ENCODE measurements around the gene MTA3.

Gene MTA3

GRCh38 chr2:42787788-42788477, 219.5 kb downstream of the MTA3 start:
- Histone ChIP-seq H3K4me1 (ENCODE audit: insufficient read depth, low read length) (no peaks in the 10 kb centered on the region), H3K36me3 (ENCODE audit: insufficient read depth, low read length) (no peaks in the 10 kb centered on the region), H3K9me3 (ENCODE audit: control insufficient read depth, insufficient read depth, low read length) (no peaks in the 10 kb centered on the region), H3K9ac (ENCODE audit: low read depth, low read length) (no peak overlapping the region)

DNA sequence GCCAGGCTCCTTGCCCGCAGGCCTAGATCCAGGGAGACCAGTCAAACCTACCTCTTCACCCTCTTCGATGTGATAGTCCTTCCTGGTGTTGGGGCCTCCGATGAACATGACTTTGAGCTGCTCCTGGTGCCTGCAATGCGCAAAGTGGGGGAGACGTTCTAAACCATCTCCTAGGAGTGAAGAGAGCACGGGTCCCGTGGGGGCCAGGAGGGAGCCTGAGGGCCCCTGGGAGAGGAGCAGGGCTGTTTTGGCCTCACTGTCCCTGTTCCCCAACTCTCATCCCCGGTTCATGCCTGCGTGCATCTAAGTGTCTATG, 220.0 kb downstream of the MTA3 start:
- H3K4me1 ChIP-seq (ENCODE audit: insufficient read depth, low read length) = no peaks in the 10 kb centered on the region
- no peak overlapping the region for H3K9ac ChIP-seq (ENCODE audit: low read depth, low read length)
- H3K36me3 ChIP-seq (ENCODE audit: insufficient read depth, low read length) = no peaks in the 10 kb centered on the region
- H3K9me3 ChIP-seq (ENCODE audit: control insufficient read depth, insufficient read depth, low read length) = no peaks in the 10 kb centered on the region

DNA sequence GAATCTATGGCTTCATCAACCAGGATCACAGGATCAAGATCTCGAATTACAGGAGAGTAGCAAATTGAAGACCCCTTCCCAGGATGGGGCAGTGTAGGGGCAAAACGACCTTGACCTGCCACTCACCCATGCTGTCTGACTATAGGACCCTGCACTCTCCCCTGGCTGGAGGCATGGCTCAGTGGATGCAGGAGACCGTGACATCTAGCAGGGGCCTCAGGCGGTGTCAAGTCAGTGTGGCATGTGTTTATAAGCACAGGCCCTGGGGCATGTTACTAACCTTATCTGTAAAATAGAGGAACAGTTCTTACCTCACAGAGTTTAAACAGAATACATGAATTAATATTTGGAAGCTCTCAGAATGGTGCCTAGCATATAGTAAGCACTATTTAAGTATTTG, 220.4 kb downstream of the MTA3 start:
- H3K4me1 ChIP-seq (ENCODE audit: insufficient read depth, low read length) = peaks cover 4% of the 10 kb centered on the region
- H3K9ac ChIP-seq (ENCODE audit: low read depth, low read length) = no peak overlapping the region
- no peaks in the 10 kb centered on the region for H3K36me3 ChIP-seq (ENCODE audit: insufficient read depth, low read length)
- no peaks in the 10 kb centered on the region for H3K9me3 ChIP-seq (ENCODE audit: control insufficient read depth, insufficient read depth, low read length)

DNA sequence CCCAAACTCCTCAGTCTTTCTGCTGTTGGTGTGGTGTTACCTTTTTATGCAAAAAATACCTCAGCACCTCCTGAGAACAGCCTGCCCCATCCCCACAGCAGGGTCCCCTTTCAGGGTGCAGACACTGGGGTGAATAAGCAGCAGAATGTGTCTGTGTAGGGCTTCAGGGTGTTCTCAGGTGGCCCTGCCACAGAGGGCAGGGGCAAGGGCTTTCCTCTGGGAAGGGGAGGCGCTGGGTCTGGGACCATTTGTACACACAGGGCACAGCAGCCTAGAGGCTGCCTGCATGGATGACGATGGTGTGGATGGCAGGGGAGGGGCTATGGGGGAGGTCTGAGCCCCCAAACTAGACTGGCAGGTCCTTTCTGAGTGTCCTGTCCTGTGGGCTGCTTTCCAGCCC, 221.3 kb downstream of the MTA3 start:
- Histone ChIP-seq H3K9ac (ENCODE audit: low read depth, low read length) (no peak overlapping the region), H3K4me1 (ENCODE audit: insufficient read depth, low read length) (peaks cover 12% of the 10 kb centered on the region), H3K9me3 (ENCODE audit: control insufficient read depth, insufficient read depth, low read length) (no peaks in the 10 kb centered on the region), H3K36me3 (ENCODE audit: insufficient read depth, low read length) (no peaks in the 10 kb centered on the region)

GRCh38 chr2:42791606-42792005, 223.2 kb downstream of the MTA3 start:
- Histone ChIP-seq H3K9ac (ENCODE audit: low read depth, low read length) (peak overlapping the region; percentile 70), H3K4me1 (ENCODE audit: insufficient read depth, low read length) (peaks cover 17% of the 10 kb centered on the region), H3K36me3 (ENCODE audit: insufficient read depth, low read length) (no peaks in the 10 kb centered on the region), H3K9me3 (ENCODE audit: control insufficient read depth, insufficient read depth, low read length) (no peaks in the 10 kb centered on the region)

DNA sequence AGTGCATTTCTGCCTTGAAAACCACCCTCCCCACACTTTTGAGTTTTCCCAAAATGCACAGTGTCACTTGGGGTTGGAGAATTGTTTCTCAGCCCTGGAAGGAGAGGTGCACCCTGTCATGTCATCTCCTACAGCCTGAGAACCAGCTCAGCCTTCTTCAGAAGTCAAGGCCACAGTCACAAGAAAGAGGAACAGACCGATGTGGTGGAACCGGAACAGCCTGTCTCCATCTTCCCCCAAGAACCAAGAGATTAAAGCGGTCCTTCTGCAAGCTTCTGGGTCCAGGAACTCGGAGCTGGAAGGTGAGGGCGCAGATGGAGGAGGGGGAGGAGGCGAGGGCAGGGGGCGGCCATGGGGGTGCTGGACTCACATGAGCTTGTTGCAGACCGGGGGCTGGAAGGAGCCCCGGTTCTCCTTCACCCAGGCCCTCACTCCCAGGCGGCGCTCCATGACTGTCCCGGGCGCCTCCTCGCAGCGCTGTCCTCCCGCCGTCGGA, 223.7 kb downstream of the MTA3 start:
- Histone ChIP-seq H3K9ac (ENCODE audit: low read depth, low read length) (peak overlapping the region; percentile 70), H3K4me1 (ENCODE audit: insufficient read depth, low read length) (peaks cover 17% of the 10 kb centered on the region), H3K9me3 (ENCODE audit: control insufficient read depth, insufficient read depth, low read length) (no peaks in the 10 kb centered on the region), H3K36me3 (ENCODE audit: insufficient read depth, low read length) (no peaks in the 10 kb centered on the region)

DNA sequence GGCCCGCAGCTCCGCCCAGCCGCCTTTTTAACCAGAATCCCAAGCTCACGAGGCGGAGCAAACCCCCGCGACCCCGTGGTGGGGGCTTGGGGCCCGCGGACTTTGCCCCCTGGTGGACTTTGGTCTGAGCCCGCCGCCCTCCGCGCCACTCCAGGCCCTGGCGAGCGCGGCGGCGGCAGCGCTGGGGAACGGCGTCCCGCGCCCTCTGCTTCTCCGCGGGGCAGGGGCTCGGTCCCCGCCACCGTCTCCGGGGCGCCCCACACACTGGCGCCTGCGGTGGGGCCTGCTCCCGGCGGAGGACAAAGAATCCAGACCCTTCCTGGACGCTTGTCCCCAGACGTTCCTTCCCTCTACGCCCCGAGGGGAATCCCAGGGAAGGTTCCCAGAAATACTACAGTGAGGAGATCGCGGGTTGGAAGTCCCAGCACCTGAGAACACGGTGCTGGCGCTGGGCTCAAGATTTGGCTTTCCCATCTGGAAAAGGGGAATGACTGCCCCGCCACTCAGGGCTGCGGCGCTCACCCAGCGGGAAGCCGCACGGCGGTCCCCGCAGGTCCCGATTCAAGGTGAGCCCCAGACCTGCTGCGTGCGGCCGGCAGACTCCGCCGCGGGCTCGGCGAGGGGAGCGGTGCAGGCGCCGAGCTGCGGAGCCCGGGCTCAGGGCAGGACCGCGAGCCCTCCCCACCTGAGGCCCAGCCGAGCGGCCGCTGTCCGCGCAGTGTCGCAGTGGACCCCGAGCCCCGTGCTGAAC, 224.3 kb downstream of the MTA3 start, which contains the start of gene HAAO:
HAAO (minus strand) TSS at position 1 of the 751 bp plus-strand sequence. CDS start 47 bp downstream, outside the sequence.
- Histone ChIP-seq H3K4me1 (ENCODE audit: insufficient read depth, low read length) (peaks cover 17% of the 10 kb centered on the region), H3K9ac (ENCODE audit: low read depth, low read length) (peak within 1 kb of the TSS; percentile 70)

GRCh38 chr2:42793334-42794270, 225.2 kb downstream of the MTA3 start:
- no peaks in the 10 kb centered on the region for H3K9me3 ChIP-seq (ENCODE audit: control insufficient read depth, insufficient read depth, low read length)
- peaks cover 17% of the 10 kb centered on the region for H3K4me1 ChIP-seq (ENCODE audit: insufficient read depth, low read length)
- H3K36me3 ChIP-seq (ENCODE audit: insufficient read depth, low read length) = no peaks in the 10 kb centered on the region
- H3K9ac ChIP-seq (ENCODE audit: low read depth, low read length) = peak overlapping the region; percentile 70

More for the DNA sequence above, 224.3 kb downstream of the MTA3 start, which contains the start of gene HAAO:
- H3K36me3 ChIP-seq (ENCODE audit: insufficient read depth, low read length) = no peaks in the 10 kb centered on the region
- no peaks in the 10 kb centered on the region for H3K9me3 ChIP-seq (ENCODE audit: control insufficient read depth, insufficient read depth, low read length)

GRCh38 chr2:42794271-42795046, 226.0 kb downstream of the MTA3 start:
- Histone ChIP-seq H3K36me3 (ENCODE audit: insufficient read depth, low read length) (no peaks in the 10 kb centered on the region), H3K9me3 (ENCODE audit: control insufficient read depth, insufficient read depth, low read length) (no peaks in the 10 kb centered on the region), H3K4me1 (ENCODE audit: insufficient read depth, low read length) (peaks cover 17% of the 10 kb centered on the region), H3K9ac (ENCODE audit: low read depth, low read length) (no peak overlapping the region; the same call in 1 of the 2 replicates)

DNA sequence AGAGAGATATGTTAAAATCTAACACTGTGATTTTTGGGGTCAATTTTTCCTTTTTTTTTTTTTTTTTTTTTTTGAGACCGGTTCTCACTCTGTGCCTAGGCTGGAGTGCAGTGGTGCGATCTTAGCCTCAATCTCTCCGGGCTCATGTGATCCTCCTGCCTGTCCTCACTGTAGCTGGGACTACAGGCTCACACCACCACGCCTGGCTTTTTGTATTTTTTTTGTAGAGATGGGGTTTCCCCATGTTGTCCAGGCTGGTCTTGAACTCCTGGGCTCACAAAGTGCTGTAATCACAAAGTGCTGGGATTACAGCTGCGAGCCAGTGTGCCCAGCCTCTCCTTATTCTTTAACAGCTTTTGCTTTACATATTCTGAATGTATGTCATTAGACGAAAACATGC, 226.8 kb downstream of the MTA3 start:
- H3K4me1 ChIP-seq (ENCODE audit: insufficient read depth, low read length) = peaks cover 17% of the 10 kb centered on the region
- H3K9ac ChIP-seq (ENCODE audit: low read depth, low read length) = no peak overlapping the region
- no peaks in the 10 kb centered on the region for H3K36me3 ChIP-seq (ENCODE audit: insufficient read depth, low read length)

DNA sequence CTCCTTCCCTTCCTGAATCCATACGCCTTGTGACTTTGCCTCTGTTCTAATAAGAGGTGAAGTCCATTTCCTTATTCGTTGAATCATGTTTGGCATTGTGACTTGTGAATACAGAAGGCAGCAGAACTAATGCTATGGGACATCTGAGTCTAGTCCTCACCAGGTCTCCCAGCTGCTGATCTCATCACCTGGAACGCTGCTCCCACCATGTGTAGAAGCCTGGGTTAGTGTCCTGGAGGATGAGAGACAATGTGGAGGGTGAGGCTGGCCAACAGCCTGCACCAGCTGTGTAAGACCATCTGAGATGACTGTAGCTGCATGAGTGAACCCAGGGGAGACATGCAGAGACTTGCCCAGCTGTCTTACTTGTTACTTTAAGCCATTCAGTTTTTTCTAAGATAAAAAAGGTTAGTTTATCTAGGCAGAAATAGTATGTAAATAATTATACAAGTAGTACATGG, 227.4 kb downstream of the MTA3 start:
- Histone ChIP-seq H3K9ac (ENCODE audit: low read depth, low read length) (no peak overlapping the region), H3K36me3 (ENCODE audit: insufficient read depth, low read length) (no peaks in the 10 kb centered on the region), H3K9me3 (ENCODE audit: control insufficient read depth, insufficient read depth, low read length) (no peaks in the 10 kb centered on the region), H3K4me1 (ENCODE audit: insufficient read depth, low read length) (peaks cover 17% of the 10 kb centered on the region)

More for the DNA sequence above, 226.8 kb downstream of the MTA3 start:
- no peaks in the 10 kb centered on the region for H3K9me3 ChIP-seq (ENCODE audit: control insufficient read depth, insufficient read depth, low read length)

GRCh38 chr2:42796427-42797248, 228.2 kb downstream of the MTA3 start:
- H3K4me1 ChIP-seq (ENCODE audit: insufficient read depth, low read length) = peaks cover 17% of the 10 kb centered on the region
- no peak overlapping the region for H3K9ac ChIP-seq (ENCODE audit: low read depth, low read length)
- H3K36me3 ChIP-seq (ENCODE audit: insufficient read depth, low read length) = no peaks in the 10 kb centered on the region
- H3K9me3 ChIP-seq (ENCODE audit: control insufficient read depth, insufficient read depth, low read length) = no peaks in the 10 kb centered on the region

GRCh38 chr2:42797281-42797680, 228.8 kb downstream of the MTA3 start:
- Histone ChIP-seq H3K9ac (ENCODE audit: low read depth, low read length) (no peak overlapping the region), H3K36me3 (ENCODE audit: insufficient read depth, low read length) (no peaks in the 10 kb centered on the region), H3K9me3 (ENCODE audit: control insufficient read depth, insufficient read depth, low read length) (no peaks in the 10 kb centered on the region), H3K4me1 (ENCODE audit: insufficient read depth, low read length) (peaks cover 17% of the 10 kb centered on the region)
